ENCODE data around the gene CLECL1.
"Not testable (repeated sequence)": the region's sequence is repeated elsewhere in the genome, so short reads cannot be mapped to it uniquely, and the experiment has no call there.

CLECL1 gene

GRCh38 chr12:9694241-9694640 lies 38.7 kb downstream of the CLECL1 start:
- POLR2A ChIA-PET, result interaction anchor here (0.6 kb wide), 1 partner anchor 22 kb away, joined by 5 read pairs; no protein-coding TSS in a partner anchor
- DNase-seq (ENCODE audit: extremely low spot score), result no peak
- no peak for TF ChIP-seq CTCF (IDR thresholded peaks at IDR 0.05; ENCODE audit: control extremely low read depth, extremely low read depth, low read depth, missing control alignments)
- CTCF ChIA-PET, result interaction anchor here (1.1 kb wide), 2 partner anchors 11 to 18 kb away, joined by 3 to 4 read pairs; no protein-coding TSS in a partner anchor

- no peak for DNase-seq (ENCODE audit: extremely low spot score)
- ChIA-PET POLR2A (interaction anchor here (0.9 kb wide), 1 partner anchor 9 kb away, joined by 5 read pairs; no protein-coding TSS in a partner anchor), CTCF (no interaction called here)
- TF ChIP-seq CTCF (IDR thresholded peaks at IDR 0.05; ENCODE audit: control extremely low read depth, extremely low read depth, low read depth, missing control alignments), result no peak
These were observed 40.0 kb downstream of the CLECL1 start for GRCh38 chr12:9692909-9693308.

- ChIA-PET CTCF (interaction anchor here (0.8 to 2.4 kb wide), 5 partner anchors 11 to 53 kb away, joined by 3 to 9 read pairs (median 4); no protein-coding TSS in a partner anchor), POLR2A (interaction anchor here (0.6 to 1.4 kb wide), 2 partner anchors 13 to 42 kb away, joined by 4 to 5 read pairs; no protein-coding TSS in a partner anchor)
- TF ChIP-seq CTCF (IDR thresholded peaks at IDR 0.05; ENCODE audit: control extremely low read depth, extremely low read depth, low read depth, missing control alignments), result no peak
- DNase-seq (ENCODE audit: extremely low spot score), result no peak
These were observed 45.7 kb downstream of the CLECL1 start for GRCh38 chr12:9687228-9687627.

- DNase-seq (ENCODE audit: extremely low spot score), result no peak
- ChIA-PET POLR2A (no interaction called here), CTCF (no interaction called here)
- no peak for TF ChIP-seq CTCF (IDR thresholded peaks at IDR 0.05; ENCODE audit: control extremely low read depth, extremely low read depth, low read depth, missing control alignments)
These were observed 47.0 kb downstream of the CLECL1 start for GRCh38 chr12:9685915-9686314.

- POLR2A ChIA-PET; DNase-seq (ENCODE audit: extremely low spot score): not testable (repeated sequence)
- CTCF ChIA-PET, result interaction anchor here (1.5 kb wide), 1 partner anchor 49 kb away, joined by 3 read pairs; no protein-coding TSS in a partner anchor
These were observed 47.5 kb downstream of the CLECL1 start for GRCh38 chr12:9685366-9685765.

- DNase-seq (ENCODE audit: extremely low spot score); POLR2A ChIA-PET: not testable (repeated sequence)
- CTCF ChIA-PET, result interaction anchor here (1.1 to 3.8 kb wide), 3 partner anchors 10 to 25 kb away, joined by 3 to 20 read pairs (median 6); no protein-coding TSS in a partner anchor
These were observed 49.9 kb downstream of the CLECL1 start for GRCh38 chr12:9682949-9683348.

- POLR2A ChIA-PET; DNase-seq (ENCODE audit: extremely low spot score): not testable (repeated sequence)
- CTCF ChIA-PET, result interaction anchor here (0.8 to 3.8 kb wide), 4 partner anchors 9 to 48 kb away, joined by 3 to 20 read pairs (median 4); no protein-coding TSS in a partner anchor
These were observed 50.4 kb downstream of the CLECL1 start for GRCh38 chr12:9682508-9682907.

- no peak for DNase-seq (ENCODE audit: extremely low spot score)
- ChIA-PET POLR2A (interaction anchor here (0.8 to 1.3 kb wide), 2 partner anchors 25 to 26 kb away, joined by 3 to 6 read pairs; no protein-coding TSS in a partner anchor), CTCF (interaction anchor here (1.2 to 2.7 kb wide), 3 partner anchors 34 to 41 kb away, joined by 3 to 9 read pairs (median 8); no protein-coding TSS in a partner anchor)
- TF ChIP-seq CTCF (IDR thresholded peaks at IDR 0.05; ENCODE audit: control extremely low read depth, extremely low read depth, low read depth, missing control alignments), result no peak
These were observed 58.7 kb downstream of the CLECL1 start for GRCh38 chr12:9674226-9674590.

Data from GM10248 (cell line).